ENCODE measurements around the gene CDKN2B. TPM values are rescaled to one million over a fixed set of nuclear protein-coding genes. Genes with fewer than 3 reads are reported as not detected.

The CDKN2B gene
- polyA plus RNA-seq, 4 donors, result 12.8 to 81.4 (median 44.1) TPM

DNA sequence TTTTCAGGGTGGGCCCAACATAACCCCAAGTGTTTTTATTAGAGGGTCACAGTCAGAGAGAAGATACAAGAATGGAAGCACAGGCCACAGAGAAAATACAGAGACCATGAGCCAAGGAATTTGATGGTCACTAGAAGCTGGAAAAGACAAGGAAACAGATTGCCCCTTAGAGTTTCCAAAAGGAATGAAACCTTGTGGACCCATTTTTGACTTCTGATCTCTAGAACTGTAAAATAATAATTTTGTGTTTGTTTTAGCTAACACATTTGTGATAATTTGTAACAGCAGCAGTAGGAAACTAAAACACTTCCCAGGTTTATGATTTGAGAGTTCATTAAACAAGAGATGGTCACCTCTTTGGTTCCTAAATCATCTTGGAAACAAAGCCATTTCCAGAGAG, 36.7 kb downstream of the CDKN2B start:
- DNase-seq (no peak), FAIRE-seq (no peak)
- Histone ChIP-seq H3K4me1 (ENCODE audit: control insufficient read depth in 3 of 3, insufficient read depth in 2 of 3, low read depth in 1 of 3, low read length in 2 of 3) (peaks cover 3 to 6% (median 3%) of the 10 kb centered on the region in 3 donors), H3K4me3 (ENCODE audit: low read depth in 1 of 3, low read length in 3 of 3) (no peak overlapping the region), H3K27me3 (ENCODE audit: control insufficient read depth in 3 of 3, insufficient read depth in 3 of 3, low read length in 3 of 3) (peaks cover 0 to 91% (median 62%) of the 10 kb centered on the region in 3 donors), H3K9me3 (ENCODE audit: control insufficient read depth in 2 of 2, insufficient read depth in 1 of 2, low read depth in 1 of 2, low read length in 1 of 2) (peaks cover 0 to 7% of the 10 kb centered on the region in 2 donors), H3K36me3 (ENCODE audit: control insufficient read depth in 3 of 3, insufficient read depth in 2 of 3, low read depth in 1 of 3, low read length in 3 of 3) (no peaks in the 10 kb centered on the region), H3K27ac (ENCODE audit: low read depth in 1 of 3, low read length in 2 of 3) (no peak overlapping the region)

DNA sequence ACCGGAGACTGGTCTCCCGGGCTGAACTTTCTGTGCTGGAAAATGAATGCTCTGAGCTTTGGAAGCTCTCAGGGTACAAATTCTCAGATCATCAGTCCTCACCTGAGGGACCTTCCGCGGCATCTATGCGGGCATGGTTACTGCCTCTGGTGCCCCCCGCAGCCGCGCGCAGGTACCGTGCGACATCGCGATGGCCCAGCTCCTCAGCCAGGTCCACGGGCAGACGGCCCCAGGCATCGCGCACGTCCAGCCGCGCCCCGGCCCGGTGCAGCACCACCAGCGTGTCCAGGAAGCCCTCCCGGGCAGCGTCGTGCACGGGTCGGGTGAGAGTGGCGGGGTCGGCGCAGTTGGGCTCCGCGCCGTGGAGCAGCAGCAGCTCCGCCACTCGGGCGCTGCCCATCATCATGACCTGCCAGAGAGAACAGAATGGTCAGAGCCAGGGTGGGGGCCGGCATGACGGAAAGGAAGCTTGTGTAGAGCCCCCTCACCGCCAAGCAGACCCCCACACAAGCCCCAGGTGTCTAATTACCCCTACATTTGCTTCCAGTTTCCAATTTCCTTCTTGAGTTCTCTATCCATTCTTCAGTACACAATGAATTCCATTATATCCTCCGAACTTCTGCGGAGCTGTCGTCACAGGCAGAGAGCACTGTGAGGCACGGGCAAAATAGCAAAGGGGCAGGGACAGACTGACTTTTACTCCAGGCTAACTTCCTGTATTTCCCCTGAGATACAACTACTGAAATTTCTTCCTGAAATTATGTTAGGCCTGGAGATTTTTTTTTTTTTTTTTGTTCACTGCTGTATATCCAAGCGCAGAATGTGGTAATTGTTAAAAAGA, 38.1 kb downstream of the CDKN2B start:
- Histone ChIP-seq H3K9me3 (ENCODE audit: control insufficient read depth in 2 of 2, insufficient read depth in 1 of 2, low read depth in 1 of 2, low read length in 1 of 2) (peaks cover 0 to 6% of the 10 kb centered on the region in 2 donors), H3K4me1 (ENCODE audit: control insufficient read depth in 3 of 3, insufficient read depth in 2 of 3, low read depth in 1 of 3, low read length in 2 of 3) (peaks cover 3 to 6% (median 3%) of the 10 kb centered on the region in 3 donors), H3K4me3 (ENCODE audit: low read depth in 1 of 3, low read length in 3 of 3) (no peak overlapping the region), H3K27ac (ENCODE audit: low read depth in 1 of 3, low read length in 2 of 3) (no peak overlapping the region), H3K36me3 (ENCODE audit: control insufficient read depth in 3 of 3, insufficient read depth in 2 of 3, low read depth in 1 of 3, low read length in 3 of 3) (no peaks in the 10 kb centered on the region), H3K27me3 (ENCODE audit: control insufficient read depth in 3 of 3, insufficient read depth in 3 of 3, low read length in 3 of 3) (peaks cover 4 to 92% (median 66%) of the 10 kb centered on the region in 3 donors)
- FAIRE-seq, result no peak
- WGBS, 3 donors, result 5 to 16% (median 8%) methylated on average over 37 to 45 of the region's 45 CpGs
- DNase-seq, result peak in 1 of 2 donors; percentile 35

DNA sequence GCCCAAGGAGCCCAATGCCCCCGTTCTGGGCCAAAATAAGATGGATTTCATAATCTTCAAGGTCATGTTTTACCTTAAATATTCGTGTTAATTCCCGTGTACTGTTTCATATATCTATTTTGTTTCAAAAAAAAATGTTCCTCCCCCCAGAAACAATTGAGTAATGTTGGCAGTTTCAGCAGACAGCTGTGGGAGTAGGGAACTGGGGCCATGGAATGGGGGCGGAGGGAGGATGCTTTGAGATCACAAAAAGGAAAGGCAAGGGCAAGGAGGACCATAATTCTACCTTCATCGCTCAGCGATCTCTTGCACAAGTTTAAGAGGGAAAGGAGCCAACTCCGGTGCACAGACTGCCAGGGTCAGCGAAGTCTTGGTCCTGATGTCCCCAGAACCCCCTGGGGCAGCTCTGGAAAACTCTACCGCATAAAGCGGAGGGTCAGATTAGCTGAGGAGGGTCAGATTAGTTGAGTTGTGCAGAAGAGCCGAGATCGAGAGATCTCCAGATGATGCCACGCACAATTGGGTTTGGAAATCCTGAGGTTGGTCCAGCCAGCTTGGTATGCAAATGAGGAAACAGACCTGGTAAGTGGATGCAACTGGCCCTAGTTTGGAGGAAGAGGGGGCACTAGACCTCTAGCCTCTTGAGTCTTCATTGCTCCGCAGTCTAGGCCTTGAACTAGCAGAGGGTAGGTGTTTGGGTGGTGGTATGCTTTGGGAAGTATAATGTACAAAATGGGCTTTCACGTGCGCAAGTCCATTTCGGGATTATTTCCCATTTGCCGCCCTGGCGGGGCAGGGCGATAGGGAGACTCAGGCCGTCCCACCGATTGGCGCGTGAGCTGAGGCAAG, 38.9 kb downstream of the CDKN2B start:
- DNase-seq (no peak), FAIRE-seq (no peak)
- H3K36me3 ChIP-seq (ENCODE audit: control insufficient read depth in 3 of 3, insufficient read depth in 2 of 3, low read depth in 1 of 3, low read length in 3 of 3), result no peaks in the 10 kb centered on the region
- peaks cover 5 to 92% (median 67%) of the 10 kb centered on the region in 3 donors for H3K27me3 ChIP-seq (ENCODE audit: control insufficient read depth in 3 of 3, insufficient read depth in 3 of 3, low read length in 3 of 3)
- H3K4me1 ChIP-seq (ENCODE audit: control insufficient read depth in 3 of 3, insufficient read depth in 2 of 3, low read depth in 1 of 3, low read length in 2 of 3), result peaks cover 3 to 6% (median 6%) of the 10 kb centered on the region in 3 donors
- WGBS, 3 donors, result 13 to 20% (median 19%) methylated on average over 24 of the region's 24 CpGs
- no peak overlapping the region for H3K27ac ChIP-seq (ENCODE audit: low read depth in 1 of 3, low read length in 2 of 3)
- H3K9me3 ChIP-seq (ENCODE audit: control insufficient read depth in 2 of 2, insufficient read depth in 1 of 2, low read depth in 1 of 2, low read length in 1 of 2), result peaks cover 0 to 4% of the 10 kb centered on the region in 2 donors
- H3K4me3 ChIP-seq (ENCODE audit: low read depth in 1 of 3, low read length in 3 of 3), result no peak overlapping the region

GRCh38 chr9:21969011-21969940, 39.8 kb downstream of the CDKN2B start:
- no peak for FAIRE-seq
- Histone ChIP-seq H3K4me1 (ENCODE audit: control insufficient read depth in 3 of 3, insufficient read depth in 2 of 3, low read depth in 1 of 3, low read length in 2 of 3) (peaks cover 0 to 5% (median under 1%) of the 10 kb centered on the region in 3 donors), H3K36me3 (ENCODE audit: control insufficient read depth in 3 of 3, insufficient read depth in 2 of 3, low read depth in 1 of 3, low read length in 3 of 3) (no peaks in the 10 kb centered on the region), H3K9me3 (ENCODE audit: control insufficient read depth in 2 of 2, insufficient read depth in 1 of 2, low read depth in 1 of 2, low read length in 1 of 2) (peaks cover 0 to 4% of the 10 kb centered on the region in 2 donors), H3K27ac (ENCODE audit: low read depth in 1 of 3, low read length in 2 of 3) (no peak overlapping the region), H3K27me3 (ENCODE audit: control insufficient read depth in 3 of 3, insufficient read depth in 3 of 3, low read length in 3 of 3) (peaks cover 5 to 92% (median 62%) of the 10 kb centered on the region in 3 donors), H3K4me3 (ENCODE audit: low read depth in 1 of 3, low read length in 3 of 3) (no peak overlapping the region)
- DNase-seq, result no peak
- 8 to 13% (median 12%) methylated on average over 28 of the region's 28 CpGs for WGBS, 3 donors

DNA sequence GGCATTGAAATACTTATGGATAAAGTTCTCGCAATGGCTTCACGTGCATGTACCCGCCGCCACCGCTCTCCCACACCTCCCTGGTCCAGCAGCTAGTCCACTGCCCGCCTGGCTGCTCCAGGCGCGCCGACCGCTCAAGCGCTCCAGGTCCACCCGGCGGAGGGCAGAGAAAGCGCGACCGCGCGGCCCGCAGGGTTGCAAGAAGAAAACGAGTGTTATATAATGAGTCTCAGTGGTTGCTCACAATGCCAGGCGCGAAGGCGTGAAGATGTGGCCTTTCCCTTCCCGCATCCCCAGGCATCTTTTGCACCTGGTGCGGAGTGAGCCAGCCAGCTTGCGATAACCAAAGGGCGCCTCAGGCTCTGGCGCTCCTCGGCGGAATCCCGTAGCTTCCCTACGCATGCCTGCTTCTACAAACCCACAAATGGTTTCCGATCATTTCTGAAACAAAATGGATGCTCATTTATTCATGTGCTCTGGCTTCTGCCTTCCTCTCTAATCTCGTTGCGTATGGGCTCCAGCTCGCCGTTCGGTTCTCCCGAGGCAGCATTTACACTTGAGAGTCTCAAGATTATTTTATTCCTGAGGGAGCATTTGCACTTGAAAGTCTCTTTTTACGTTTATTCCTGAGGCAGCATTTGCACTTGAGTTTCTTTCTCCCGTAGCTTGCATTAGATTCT, 40.6 kb downstream of the CDKN2B start:
- Histone ChIP-seq H3K27ac (ENCODE audit: low read depth in 1 of 3, low read length in 2 of 3) (no peak overlapping the region), H3K4me3 (ENCODE audit: low read depth in 1 of 3, low read length in 3 of 3) (no peak overlapping the region), H3K4me1 (ENCODE audit: control insufficient read depth in 3 of 3, insufficient read depth in 2 of 3, low read depth in 1 of 3, low read length in 2 of 3) (peaks cover 0 to 5% (median 0%) of the 10 kb centered on the region in 3 donors), H3K9me3 (ENCODE audit: control insufficient read depth in 2 of 2, insufficient read depth in 1 of 2, low read depth in 1 of 2, low read length in 1 of 2) (peaks cover 0 to 4% of the 10 kb centered on the region in 2 donors), H3K36me3 (ENCODE audit: control insufficient read depth in 3 of 3, insufficient read depth in 2 of 3, low read depth in 1 of 3, low read length in 3 of 3) (no peaks in the 10 kb centered on the region), H3K27me3 (ENCODE audit: control insufficient read depth in 3 of 3, insufficient read depth in 3 of 3, low read length in 3 of 3) (peaks cover 5 to 84% (median 61%) of the 10 kb centered on the region in 3 donors)
- DNase-seq (peak in 1 of 2 donors; percentile 46), FAIRE-seq (no peak)
- 5 to 12% (median 9%) methylated on average over 40 to 41 of the region's 41 CpGs for WGBS, 3 donors

GRCh38 chr9:21967702-21968101, 41.4 kb downstream of the CDKN2B start:
- FAIRE-seq, result no peak
- Histone ChIP-seq H3K27me3 (ENCODE audit: control insufficient read depth in 3 of 3, insufficient read depth in 3 of 3, low read length in 3 of 3) (peaks cover 5 to 84% (median 61%) of the 10 kb centered on the region in 3 donors), H3K4me3 (ENCODE audit: low read depth in 1 of 3, low read length in 3 of 3) (no peak overlapping the region), H3K36me3 (ENCODE audit: control insufficient read depth in 3 of 3, insufficient read depth in 2 of 3, low read depth in 1 of 3, low read length in 3 of 3) (no peaks in the 10 kb centered on the region), H3K9me3 (ENCODE audit: control insufficient read depth in 2 of 2, insufficient read depth in 1 of 2, low read depth in 1 of 2, low read length in 1 of 2) (peaks cover 0 to 4% of the 10 kb centered on the region in 2 donors), H3K4me1 (ENCODE audit: control insufficient read depth in 3 of 3, insufficient read depth in 2 of 3, low read depth in 1 of 3, low read length in 2 of 3) (peaks cover 0 to 5% (median 0%) of the 10 kb centered on the region in 3 donors), H3K27ac (ENCODE audit: low read depth in 1 of 3, low read length in 2 of 3) (no peak overlapping the region)
- DNase-seq, result no peak
- WGBS, 3 donors, result 22 to 34% (median 33%) methylated on average over 10 of the region's 10 CpGs

GRCh38 chr9:21967169-21967568, 41.9 kb downstream of the CDKN2B start:
- 8 to 18% (median 16%) methylated on average over 19 of the region's 19 CpGs for WGBS, 3 donors
- Histone ChIP-seq H3K4me1 (ENCODE audit: control insufficient read depth in 3 of 3, insufficient read depth in 2 of 3, low read depth in 1 of 3, low read length in 2 of 3) (peaks cover 0 to 5% (median 0%) of the 10 kb centered on the region in 3 donors), H3K27ac (ENCODE audit: low read depth in 1 of 3, low read length in 2 of 3) (no peak overlapping the region), H3K27me3 (ENCODE audit: control insufficient read depth in 3 of 3, insufficient read depth in 3 of 3, low read length in 3 of 3) (peaks cover 5 to 82% (median 60%) of the 10 kb centered on the region in 3 donors), H3K36me3 (ENCODE audit: control insufficient read depth in 3 of 3, insufficient read depth in 2 of 3, low read depth in 1 of 3, low read length in 3 of 3) (no peaks in the 10 kb centered on the region), H3K9me3 (ENCODE audit: control insufficient read depth in 2 of 2, insufficient read depth in 1 of 2, low read depth in 1 of 2, low read length in 1 of 2) (peaks cover 0 to 4% of the 10 kb centered on the region in 2 donors), H3K4me3 (ENCODE audit: low read depth in 1 of 3, low read length in 3 of 3) (no peak overlapping the region)
- no peak for DNase-seq
- FAIRE-seq, result no peak

Data from small intestine (tissue), 7 donors.